CD4-positive, alpha-beta T cell (primary cell): ENCODE data around the gene UBXN7. TPM values are rescaled to one million over a fixed set of nuclear protein-coding genes. Genes with fewer than 3 reads are reported as not detected.

Source experiments
- ATAC-seq: fragments of 200-7000 bp; cut with Tn5 transposase; one replicate; pipeline ENCODE4 v1.10.0; 2022; ENCODE audit warnings: mild to moderate bottlenecking; ENCODE audit not compliant: poor library complexity
- CTCF ChIA-PET: fragments of 350-600 bp; sonication (Branson Sonifier 250); formaldehyde crosslinking; loops from one replicate; lab custom pipeline; 2021; ENCODE audit warnings: antibody characterized with exemption, inconsistent platforms; lab: Charles Lee
- POLR2A ChIA-PET: fragments of 350-600 bp; sonication (Branson Sonifier 250); formaldehyde crosslinking; loops from one replicate; lab custom pipeline; 2021; ENCODE audit warnings: antibody characterized with exemption, inconsistent platforms; lab: Charles Lee
- DNase-seq, 14 experiments: peaks; one replicate each; pipeline ENCODE4 v3.0.0-alpha.2; 2013 to 2020; ENCODE audit warnings: mixed read lengths in 2 of 14
- H3K27ac ChIP-seq, 2 donors: one replicate each; pipeline versions ENCODE4 v1.5.1 to v1.7.0; 2013; ENCODE audit warnings: low read length in 2 of 2, low read depth in 1 of 2, mild to moderate bottlenecking in 1 of 2
- H3K27me3 ChIP-seq, 2 experiments: 1 replicate in 1 of 2; 2 replicates in 1 of 2; pipeline versions ENCODE4 v1.6.1 to v1.7.0; 2013; ENCODE audit warnings: low read length in 2 of 2, control low read depth in 1 of 2, mild to moderate bottlenecking in 1 of 2, moderate library complexity in 1 of 2; ENCODE audit not compliant: insufficient read depth in 2 of 2, control insufficient read depth in 1 of 2
- H3K36me3 ChIP-seq: one replicate; pipeline ENCODE4 v1.6.1; 2013; ENCODE audit warnings: low read length, control low read depth; ENCODE audit not compliant: insufficient read depth
- H3K4me1 ChIP-seq: one replicate; pipeline ENCODE4 v1.6.1; 2013; ENCODE audit warnings: low read length, control low read depth; ENCODE audit not compliant: insufficient read depth
- H3K4me3 ChIP-seq: one replicate; pipeline ENCODE4 v1.5.1; 2013; ENCODE audit warnings: mild to moderate bottlenecking, low read length, moderate library complexity
- H3K9me3 ChIP-seq, 2 experiments: 1 replicate in 1 of 2; 2 replicates in 1 of 2; pipeline versions ENCODE4 v1.6.1 to v1.7.0; 2013; ENCODE audit warnings: low read length in 2 of 2, mild to moderate bottlenecking in 2 of 2, control low read depth in 1 of 2, moderate library complexity in 1 of 2; ENCODE audit not compliant: control insufficient read depth in 1 of 2, insufficient read depth in 1 of 2
- H3K27ac Mint-ChIP-seq: one replicate; pipeline ENCODE4 v1.8.0; 2020; ENCODE audit warnings: mixed read lengths
- H3K27me3 Mint-ChIP-seq: one replicate; pipeline ENCODE4 v1.8.0; 2021; ENCODE audit warnings: mixed read lengths
- H3K36me3 Mint-ChIP-seq: one replicate; pipeline ENCODE4 v1.8.0; 2021; ENCODE audit warnings: low read depth, mixed read lengths
- H3K4me1 Mint-ChIP-seq: one replicate; pipeline ENCODE4 v1.8.0; 2021; ENCODE audit warnings: low read depth, mixed read lengths
- H3K4me3 Mint-ChIP-seq: one replicate; pipeline ENCODE4 v1.8.0; 2020; ENCODE audit warnings: mild to moderate bottlenecking, mixed read lengths
- H3K9me3 Mint-ChIP-seq: one replicate; pipeline ENCODE4 v1.8.0; 2020; ENCODE audit warnings: mixed read lengths
- CTCF ChIP-seq: fragments of 200-600 bp; IDR thresholded peaks from one replicate; pipeline ENCODE4 v1.8.0; 2022; ENCODE audit warnings: antibody characterized with exemption, mild to moderate bottlenecking
- intact Hi-C, 2 experiments: fragments of 100-400 bp; cut with DNase I in 1 of 2; cut with micrococcal nuclease in 1 of 2; formaldehyde crosslinking; loops; one replicate each; pipeline versions ENCODE4 v1.15.1 to v1.9.0; 2023 to 2025; cut with DNase I, micrococcal nuclease
- total RNA-seq, 174 experiments: library from RNA in 2 of 174; stranded (reverse) in 2 of 174; gene quantifications; one replicate each; pipeline ENCODE4 v1.2.3 and lab custom pipeline; 2021 to 2026

Gene UBXN7
- total RNA-seq, 2 experiments from 2014 or later: 75.3 to 83.6 TPM

- POLR2A ChIA-PET: interaction anchor here (0.6 kb wide), 1 partner anchor 11 kb away, joined by 3 read pairs; no protein-coding TSS in a partner anchor
- H3K4me1 Mint-ChIP-seq: peaks cover 6% of the 10 kb centered on the region
- Histone ChIP-seq H3K4me3 (no peak overlapping the region), H3K27me3 (no peaks in the 10 kb centered on the region), H3K4me1 (no peaks in the 10 kb centered on the region), H3K27ac (no peak overlapping the region), H3K36me3 (peaks cover 70% of the 10 kb centered on the region), H3K9me3 (no peaks in the 10 kb centered on the region)
- DNase-seq: no peak
- CTCF ChIA-PET: no interaction called here
- H3K27me3 Mint-ChIP-seq: no peaks in the 10 kb centered on the region
- H3K27ac Mint-ChIP-seq: no peak overlapping the region
- H3K36me3 Mint-ChIP-seq: peaks cover 96% of the 10 kb centered on the region
- H3K9me3 Mint-ChIP-seq: no peaks in the 10 kb centered on the region
- TF ChIP-seq CTCF: no peak
- intact Hi-C loops: no loop called here
- ATAC-seq: no peak
- no peak overlapping the region for H3K4me3 Mint-ChIP-seq
Measured at GRCh38 chr3:196356556-196356955, 75.7 kb downstream of the UBXN7 start.

- no peak for TF ChIP-seq CTCF
- H3K27ac Mint-ChIP-seq: no peak overlapping the region
- intact Hi-C loops: no loop called here
- no peak overlapping the region for H3K4me3 Mint-ChIP-seq
- Histone ChIP-seq H3K4me3 (no peak overlapping the region), H3K27ac (no peak overlapping the region), H3K9me3 (no peaks in the 10 kb centered on the region), H3K4me1 (no peaks in the 10 kb centered on the region), H3K27me3 (no peaks in the 10 kb centered on the region), H3K36me3 (peaks cover 65% of the 10 kb centered on the region)
- ChIA-PET POLR2A (interaction anchor here (0.6 to 1.6 kb wide), 2 partner anchors 10 to 38 kb away, joined by 3 to 4 read pairs; partner anchors contain the start of gene DYNLT2B), CTCF (no interaction called here)
- H3K9me3 Mint-ChIP-seq: no peaks in the 10 kb centered on the region
- peaks cover 96% of the 10 kb centered on the region for H3K36me3 Mint-ChIP-seq
- DNase-seq: no peak
- no peaks in the 10 kb centered on the region for H3K27me3 Mint-ChIP-seq
- ATAC-seq: no peak
- peaks cover 6% of the 10 kb centered on the region for H3K4me1 Mint-ChIP-seq
Measured at GRCh38 chr3:196355668-196356067, 76.6 kb downstream of the UBXN7 start.

GRCh38 chr3:196354132-196354531 lies 78.1 kb downstream of the UBXN7 start:
- CTCF ChIA-PET: interaction anchor here (1.0 kb wide), 1 partner anchor 11 kb away, joined by 3 read pairs; no protein-coding TSS in a partner anchor
- no peaks in the 10 kb centered on the region for H3K9me3 Mint-ChIP-seq

More at GRCh38 chr3:196354132-196354531, 78.1 kb downstream of the UBXN7 start:
- Mint-ChIP-seq H3K27ac (no peak overlapping the region), H3K4me1 (peaks cover 4% of the 10 kb centered on the region), H3K4me3 (no peak overlapping the region), H3K36me3 (peaks cover 91% of the 10 kb centered on the region), H3K27me3 (no peaks in the 10 kb centered on the region)
- DNase-seq (no peak), ATAC-seq (no peak)
- Histone ChIP-seq H3K4me1 (no peaks in the 10 kb centered on the region), H3K9me3 (no peaks in the 10 kb centered on the region), H3K36me3 (peaks cover 58% of the 10 kb centered on the region), H3K27me3 (no peaks in the 10 kb centered on the region), H3K4me3 (no peak overlapping the region), H3K27ac (no peak overlapping the region)
- intact Hi-C loops: no loop called here
- no peak for TF ChIP-seq CTCF
- POLR2A ChIA-PET: interaction anchor here (1.6 kb wide), 1 partner anchor 36 kb away, joined by 4 read pairs; the partner anchor contains the start of gene DYNLT2B
